ENCODE results near the gene TMEM203. TPM values are rescaled to one million over a fixed set of nuclear protein-coding genes. Genes with fewer than 3 reads are reported as not detected.
A peak's percentile ranks its signal among the peaks of the same experiment; 100 is the strongest.

Gene TMEM203
- total and polyA plus RNA-seq, 2 of the 13 experiments (the other 11 are each of a cell fraction or from before 2014, with no cell fraction given), result 23.4 to 36.7 TPM

DNA sequence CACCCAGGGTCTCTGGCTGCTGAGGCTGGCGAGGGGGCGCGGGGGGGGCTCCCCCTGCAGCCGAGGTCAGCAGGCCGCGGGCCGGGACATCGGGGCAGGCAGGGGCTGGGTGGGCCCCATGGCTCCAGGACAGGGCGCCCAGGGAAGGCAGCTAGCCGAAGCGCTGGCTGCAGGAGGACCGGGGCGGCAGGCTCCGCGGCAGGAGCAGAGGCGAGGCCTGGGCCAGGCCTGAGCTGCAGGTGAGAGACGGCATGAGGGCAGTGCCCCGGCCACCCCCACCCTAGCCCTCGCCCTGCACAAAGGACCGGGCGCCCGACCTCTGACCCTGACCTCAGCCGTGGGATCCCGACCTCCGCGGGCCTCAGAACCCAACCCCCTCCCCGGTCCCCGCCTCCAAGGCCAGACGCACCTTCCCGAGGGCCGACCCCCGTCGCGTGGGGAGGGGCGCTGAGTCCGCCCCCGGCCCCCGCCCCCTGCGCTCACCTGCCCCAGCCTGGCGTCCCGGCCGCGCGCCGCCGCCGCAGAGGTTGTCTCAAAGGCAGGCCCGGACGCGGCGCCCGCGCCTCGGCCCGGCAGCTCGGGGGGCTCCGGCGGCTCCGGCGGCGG is 16.2 kb upstream of the TMEM203 start (continued):
- TF ChIP-seq, protein P1, sequence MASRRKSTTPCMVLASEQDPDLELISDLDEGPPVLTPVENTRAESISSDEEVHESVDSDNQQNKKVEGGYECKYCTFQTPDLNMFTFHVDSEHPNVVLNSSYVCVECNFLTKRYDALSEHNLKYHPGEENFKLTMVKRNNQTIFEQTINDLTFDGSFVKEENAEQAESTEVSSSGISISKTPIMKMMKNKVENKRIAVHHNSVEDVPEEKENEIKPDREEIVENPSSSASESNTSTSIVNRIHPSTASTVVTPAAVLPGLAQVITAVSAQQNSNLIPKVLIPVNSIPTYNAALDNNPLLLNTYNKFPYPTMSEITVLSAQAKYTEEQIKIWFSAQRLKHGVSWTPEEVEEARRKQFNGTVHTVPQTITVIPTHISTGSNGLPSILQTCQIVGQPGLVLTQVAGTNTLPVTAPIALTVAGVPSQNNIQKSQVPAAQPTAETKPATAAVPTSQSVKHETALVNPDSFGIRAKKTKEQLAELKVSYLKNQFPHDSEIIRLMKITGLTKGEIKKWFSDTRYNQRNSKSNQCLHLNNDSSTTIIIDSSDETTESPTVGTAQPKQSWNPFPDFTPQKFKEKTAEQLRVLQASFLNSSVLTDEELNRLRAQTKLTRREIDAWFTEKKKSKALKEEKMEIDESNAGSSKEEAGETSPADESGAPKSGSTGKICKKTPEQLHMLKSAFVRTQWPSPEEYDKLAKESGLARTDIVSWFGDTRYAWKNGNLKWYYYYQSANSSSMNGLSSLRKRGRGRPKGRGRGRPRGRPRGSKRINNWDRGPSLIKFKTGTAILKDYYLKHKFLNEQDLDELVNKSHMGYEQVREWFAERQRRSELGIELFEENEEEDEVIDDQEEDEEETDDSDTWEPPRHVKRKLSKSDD (CRISPR knock-in tag; IDR thresholded peaks at IDR 0.05; ENCODE audit: low read depth), result 0 out of 2 replicates have a peak, but pooled peaks have one; percentile 18
- TF ChIP-seq POLR2AphosphoS2 (IDR thresholded peaks at IDR 0.05; ENCODE audit: low read depth, low read length) (no peak), NR2F6 (IDR thresholded peaks at IDR 0.05) (peak; percentile 90), NR2F6 (CRISPR knock-in tag; IDR thresholded peaks at IDR 0.05) (peak; percentile 94), CREB1 (IDR thresholded peaks at IDR 0.05) (no peak), CREB1 (CRISPR knock-in tag; IDR thresholded peaks at IDR 0.05) (no peak), ZNF44 (CRISPR knock-in tag; IDR thresholded peaks at IDR 0.05) (no peak), ZNF446 (CRISPR knock-in tag; IDR thresholded peaks at IDR 0.05) (no peak), NR2F1 (CRISPR knock-in tag; IDR thresholded peaks at IDR 0.05) (peak; percentile 76 to 92; a peak in 3 of 4 replicates), CEBPB (IDR thresholded peaks at IDR 0.05; ENCODE audit: borderline replicate concordance, low read depth, low read length) (no peak), GTF3A (CRISPR knock-in tag; conservative IDR thresholded peaks at IDR 0.05) (no peak), SAP130 (CRISPR knock-in tag; IDR thresholded peaks at IDR 0.05; ENCODE audit: low read depth) (peak; percentile 57), MED8 (CRISPR knock-in tag; IDR thresholded peaks at IDR 0.05; ENCODE audit: insufficient replicate concordance) (no peak), CBX1 (IDR thresholded peaks at IDR 0.05; ENCODE audit: low read depth) (no peak), MLLT10 (CRISPR knock-in tag; IDR thresholded peaks at IDR 0.05) (no peak), ZNF274 (CRISPR knock-in tag; IDR thresholded peaks at IDR 0.05) (no peak)
- TF ChIP-seq, protein P2, sequence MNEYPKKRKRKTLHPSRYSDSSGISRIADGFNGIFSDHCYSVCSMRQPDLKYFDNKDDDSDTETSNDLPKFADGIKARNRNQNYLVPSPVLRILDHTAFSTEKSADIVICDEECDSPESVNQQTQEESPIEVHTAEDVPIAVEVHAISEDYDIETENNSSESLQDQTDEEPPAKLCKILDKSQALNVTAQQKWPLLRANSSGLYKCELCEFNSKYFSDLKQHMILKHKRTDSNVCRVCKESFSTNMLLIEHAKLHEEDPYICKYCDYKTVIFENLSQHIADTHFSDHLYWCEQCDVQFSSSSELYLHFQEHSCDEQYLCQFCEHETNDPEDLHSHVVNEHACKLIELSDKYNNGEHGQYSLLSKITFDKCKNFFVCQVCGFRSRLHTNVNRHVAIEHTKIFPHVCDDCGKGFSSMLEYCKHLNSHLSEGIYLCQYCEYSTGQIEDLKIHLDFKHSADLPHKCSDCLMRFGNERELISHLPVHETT (CRISPR knock-in tag; conservative IDR thresholded peaks at IDR 0.05), result peak; percentile 47; the same call in 1 of the 2 replicates
- TF ChIP-seq, protein P3, sequence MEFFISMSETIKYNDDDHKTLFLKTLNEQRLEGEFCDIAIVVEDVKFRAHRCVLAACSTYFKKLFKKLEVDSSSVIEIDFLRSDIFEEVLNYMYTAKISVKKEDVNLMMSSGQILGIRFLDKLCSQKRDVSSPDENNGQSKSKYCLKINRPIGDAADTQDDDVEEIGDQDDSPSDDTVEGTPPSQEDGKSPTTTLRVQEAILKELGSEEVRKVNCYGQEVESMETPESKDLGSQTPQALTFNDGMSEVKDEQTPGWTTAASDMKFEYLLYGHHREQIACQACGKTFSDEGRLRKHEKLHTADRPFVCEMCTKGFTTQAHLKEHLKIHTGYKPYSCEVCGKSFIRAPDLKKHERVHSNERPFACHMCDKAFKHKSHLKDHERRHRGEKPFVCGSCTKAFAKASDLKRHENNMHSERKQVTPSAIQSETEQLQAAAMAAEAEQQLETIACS (CRISPR knock-in tag; IDR thresholded peaks at IDR 0.05), result 0 out of 2 replicates have a peak, but pooled peaks have one; percentile 2
- TF ChIP-seq, protein P4, sequence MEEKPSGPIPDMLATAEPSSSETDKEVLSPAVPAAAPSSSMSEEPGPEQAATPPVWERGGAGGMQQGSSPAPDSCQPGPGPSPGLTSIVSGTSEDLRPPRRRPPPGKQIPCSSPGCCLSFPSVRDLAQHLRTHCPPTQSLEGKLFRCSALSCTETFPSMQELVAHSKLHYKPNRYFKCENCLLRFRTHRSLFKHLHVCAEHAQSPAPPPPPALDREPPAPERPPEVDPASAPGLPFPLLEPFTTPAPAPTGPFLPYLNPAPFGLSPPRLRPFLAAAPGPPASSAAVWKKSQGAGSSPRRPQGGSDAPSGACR (CRISPR knock-in tag; IDR thresholded peaks at IDR 0.05), result no peak
- TF ChIP-seq, protein P5, sequence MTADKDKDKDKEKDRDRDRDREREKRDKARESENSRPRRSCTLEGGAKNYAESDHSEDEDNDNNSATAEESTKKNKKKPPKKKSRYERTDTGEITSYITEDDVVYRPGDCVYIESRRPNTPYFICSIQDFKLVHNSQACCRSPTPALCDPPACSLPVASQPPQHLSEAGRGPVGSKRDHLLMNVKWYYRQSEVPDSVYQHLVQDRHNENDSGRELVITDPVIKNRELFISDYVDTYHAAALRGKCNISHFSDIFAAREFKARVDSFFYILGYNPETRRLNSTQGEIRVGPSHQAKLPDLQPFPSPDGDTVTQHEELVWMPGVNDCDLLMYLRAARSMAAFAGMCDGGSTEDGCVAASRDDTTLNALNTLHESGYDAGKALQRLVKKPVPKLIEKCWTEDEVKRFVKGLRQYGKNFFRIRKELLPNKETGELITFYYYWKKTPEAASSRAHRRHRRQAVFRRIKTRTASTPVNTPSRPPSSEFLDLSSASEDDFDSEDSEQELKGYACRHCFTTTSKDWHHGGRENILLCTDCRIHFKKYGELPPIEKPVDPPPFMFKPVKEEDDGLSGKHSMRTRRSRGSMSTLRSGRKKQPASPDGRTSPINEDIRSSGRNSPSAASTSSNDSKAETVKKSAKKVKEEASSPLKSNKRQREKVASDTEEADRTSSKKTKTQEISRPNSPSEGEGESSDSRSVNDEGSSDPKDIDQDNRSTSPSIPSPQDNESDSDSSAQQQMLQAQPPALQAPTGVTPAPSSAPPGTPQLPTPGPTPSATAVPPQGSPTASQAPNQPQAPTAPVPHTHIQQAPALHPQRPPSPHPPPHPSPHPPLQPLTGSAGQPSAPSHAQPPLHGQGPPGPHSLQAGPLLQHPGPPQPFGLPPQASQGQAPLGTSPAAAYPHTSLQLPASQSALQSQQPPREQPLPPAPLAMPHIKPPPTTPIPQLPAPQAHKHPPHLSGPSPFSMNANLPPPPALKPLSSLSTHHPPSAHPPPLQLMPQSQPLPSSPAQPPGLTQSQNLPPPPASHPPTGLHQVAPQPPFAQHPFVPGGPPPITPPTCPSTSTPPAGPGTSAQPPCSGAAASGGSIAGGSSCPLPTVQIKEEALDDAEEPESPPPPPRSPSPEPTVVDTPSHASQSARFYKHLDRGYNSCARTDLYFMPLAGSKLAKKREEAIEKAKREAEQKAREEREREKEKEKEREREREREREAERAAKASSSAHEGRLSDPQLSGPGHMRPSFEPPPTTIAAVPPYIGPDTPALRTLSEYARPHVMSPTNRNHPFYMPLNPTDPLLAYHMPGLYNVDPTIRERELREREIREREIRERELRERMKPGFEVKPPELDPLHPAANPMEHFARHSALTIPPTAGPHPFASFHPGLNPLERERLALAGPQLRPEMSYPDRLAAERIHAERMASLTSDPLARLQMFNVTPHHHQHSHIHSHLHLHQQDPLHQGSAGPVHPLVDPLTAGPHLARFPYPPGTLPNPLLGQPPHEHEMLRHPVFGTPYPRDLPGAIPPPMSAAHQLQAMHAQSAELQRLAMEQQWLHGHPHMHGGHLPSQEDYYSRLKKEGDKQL (CRISPR knock-in tag; IDR thresholded peaks at IDR 0.05; ENCODE audit: low read depth), result no peak
